ENCODE results near the gene CTIF. TPM values are rescaled to one million over a fixed set of nuclear protein-coding genes. Genes with fewer than 3 reads are reported as not detected.

The CTIF gene
- total RNA-seq, 1 donor from 2014 or later, result 60.0 TPM

DNA sequence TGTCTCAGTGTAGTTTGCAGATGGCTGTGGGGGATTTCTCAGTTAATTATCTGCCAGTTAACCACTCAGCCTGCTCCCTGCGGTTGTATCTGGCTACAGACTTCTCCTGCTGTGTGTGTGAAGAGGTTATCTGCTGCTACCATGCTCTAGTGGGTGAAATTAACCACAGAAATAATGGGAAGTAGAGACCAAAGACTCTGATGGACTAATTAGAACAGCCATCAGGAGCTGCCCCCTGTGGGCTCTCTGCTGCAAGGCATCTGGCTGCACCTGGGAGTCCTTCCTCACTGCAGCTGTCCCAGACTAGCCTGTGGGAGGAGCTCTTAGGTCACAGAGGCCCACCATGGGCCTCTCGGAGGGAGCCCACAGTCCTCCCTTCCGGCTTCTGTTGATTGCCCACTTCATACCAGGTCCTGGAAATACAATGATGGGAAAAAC, 66.6 kb downstream of the CTIF start:
- no peaks in the 10 kb centered on the region for H3K36me3 ChIP-seq
- no peaks in the 10 kb centered on the region for H3K27me3 ChIP-seq (ENCODE audit: low read depth)
- no peak for DNase-seq
- intact Hi-C loops (cut with micrococcal nuclease), result loop anchor here (10.0 kb wide), 1 partner anchor 59 kb away; no protein-coding TSS in a partner anchor
- TF ChIP-seq, protein P1, sequence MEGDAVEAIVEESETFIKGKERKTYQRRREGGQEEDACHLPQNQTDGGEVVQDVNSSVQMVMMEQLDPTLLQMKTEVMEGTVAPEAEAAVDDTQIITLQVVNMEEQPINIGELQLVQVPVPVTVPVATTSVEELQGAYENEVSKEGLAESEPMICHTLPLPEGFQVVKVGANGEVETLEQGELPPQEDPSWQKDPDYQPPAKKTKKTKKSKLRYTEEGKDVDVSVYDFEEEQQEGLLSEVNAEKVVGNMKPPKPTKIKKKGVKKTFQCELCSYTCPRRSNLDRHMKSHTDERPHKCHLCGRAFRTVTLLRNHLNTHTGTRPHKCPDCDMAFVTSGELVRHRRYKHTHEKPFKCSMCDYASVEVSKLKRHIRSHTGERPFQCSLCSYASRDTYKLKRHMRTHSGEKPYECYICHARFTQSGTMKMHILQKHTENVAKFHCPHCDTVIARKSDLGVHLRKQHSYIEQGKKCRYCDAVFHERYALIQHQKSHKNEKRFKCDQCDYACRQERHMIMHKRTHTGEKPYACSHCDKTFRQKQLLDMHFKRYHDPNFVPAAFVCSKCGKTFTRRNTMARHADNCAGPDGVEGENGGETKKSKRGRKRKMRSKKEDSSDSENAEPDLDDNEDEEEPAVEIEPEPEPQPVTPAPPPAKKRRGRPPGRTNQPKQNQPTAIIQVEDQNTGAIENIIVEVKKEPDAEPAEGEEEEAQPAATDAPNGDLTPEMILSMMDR (IDR thresholded peaks at IDR 0.05; ENCODE audit: borderline replicate concordance), result no peak
- H3K4me3 ChIP-seq, result no peak overlapping the region
- no peaks in the 10 kb centered on the region for H3K9me3 ChIP-seq (replicated peaks)
- H3K27ac ChIP-seq (replicated peaks), result no peak overlapping the region
- H3K4me1 ChIP-seq, result peaks cover 59% of the 10 kb centered on the region

DNA sequence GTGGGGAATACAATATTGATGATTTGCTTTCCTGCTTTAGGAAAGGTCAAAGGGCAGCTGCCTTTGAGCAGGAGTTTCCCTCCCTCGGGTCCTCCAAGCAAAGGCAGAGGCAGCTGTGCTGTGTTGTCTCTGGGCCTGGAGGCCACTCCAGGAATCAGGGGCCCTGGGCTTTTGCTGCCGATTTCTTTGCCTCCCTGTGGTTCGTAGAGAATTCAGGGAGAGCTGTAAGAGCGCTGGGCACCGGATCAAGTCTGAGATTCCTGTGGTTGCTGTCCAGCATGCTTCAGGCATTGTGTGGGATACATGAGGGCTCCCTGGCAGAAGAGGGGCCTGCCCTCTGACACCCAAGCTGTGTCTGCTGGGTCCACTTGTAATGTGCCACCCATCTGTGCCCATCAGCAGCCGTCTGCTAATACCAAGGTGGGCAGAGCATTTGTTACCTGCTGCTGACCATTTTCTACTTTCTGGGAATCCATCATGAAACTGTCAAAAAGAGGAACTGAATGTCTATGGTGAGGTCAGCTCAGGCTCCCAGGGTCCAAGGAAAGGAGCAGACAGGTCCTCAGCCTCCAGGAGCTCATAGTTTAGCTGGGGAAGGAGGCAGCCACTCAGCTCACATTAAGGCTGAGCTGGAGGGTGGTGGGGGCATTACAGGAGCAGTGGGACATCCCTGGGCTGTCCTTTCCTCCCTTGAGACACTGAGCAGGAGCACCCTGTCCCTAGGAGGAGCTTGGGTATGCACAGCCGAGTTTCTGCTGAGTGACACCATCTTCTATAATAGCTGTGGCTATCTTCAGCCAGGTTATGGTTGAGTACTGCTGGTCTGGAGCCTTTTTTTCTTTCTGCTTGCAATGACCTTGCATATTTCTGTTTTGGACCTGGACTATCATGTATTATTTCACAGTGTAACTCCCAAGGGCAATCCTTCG, 68.5 kb downstream of the CTIF start:
- Histone ChIP-seq H3K4me1 (peaks cover 69% of the 10 kb centered on the region), H3K36me3 (no peaks in the 10 kb centered on the region), H3K27me3 (ENCODE audit: low read depth) (no peaks in the 10 kb centered on the region), H3K9me3 (replicated peaks) (no peaks in the 10 kb centered on the region), H3K27ac (replicated peaks) (no peak overlapping the region), H3K4me3 (no peak overlapping the region)
- DNase-seq, result peak; percentile 53
- intact Hi-C loops (cut with micrococcal nuclease), result loop anchor here (10.0 kb wide), 1 partner anchor 57 kb away; no protein-coding TSS in a partner anchor
- TF ChIP-seq, protein P1 (IDR thresholded peaks at IDR 0.05; ENCODE audit: borderline replicate concordance), result no peak

DNA sequence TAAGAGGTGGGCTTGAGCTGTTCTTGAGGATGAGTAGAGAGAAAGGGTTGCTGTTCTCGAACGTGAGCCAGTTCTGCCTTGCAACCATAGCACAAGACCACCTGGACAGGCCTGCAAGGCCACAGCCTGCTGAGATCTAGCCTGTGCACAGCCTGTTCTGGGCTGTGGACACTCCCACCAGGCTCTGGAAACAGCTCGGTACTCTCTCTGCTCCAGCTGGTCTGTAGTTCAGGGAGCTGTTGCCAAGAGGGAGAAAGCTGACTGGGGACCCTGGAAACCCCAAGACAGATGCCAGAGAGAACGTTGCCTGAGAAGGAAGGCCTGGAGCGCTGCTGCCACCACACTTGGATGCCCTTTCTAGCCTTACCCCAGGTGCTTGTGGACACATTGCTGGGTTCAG, 69.8 kb downstream of the CTIF start:
- Histone ChIP-seq H3K36me3 (no peaks in the 10 kb centered on the region), H3K27ac (replicated peaks) (no peak overlapping the region), H3K27me3 (ENCODE audit: low read depth) (no peaks in the 10 kb centered on the region), H3K4me1 (peaks cover 81% of the 10 kb centered on the region), H3K9me3 (replicated peaks) (no peaks in the 10 kb centered on the region), H3K4me3 (no peak overlapping the region)
- intact Hi-C loops (cut with micrococcal nuclease), result loop anchor here (10.0 kb wide), 1 partner anchor 56 kb away; no protein-coding TSS in a partner anchor
- DNase-seq, result no peak
- TF ChIP-seq, protein P1 (IDR thresholded peaks at IDR 0.05; ENCODE audit: borderline replicate concordance), result no peak

DNA sequence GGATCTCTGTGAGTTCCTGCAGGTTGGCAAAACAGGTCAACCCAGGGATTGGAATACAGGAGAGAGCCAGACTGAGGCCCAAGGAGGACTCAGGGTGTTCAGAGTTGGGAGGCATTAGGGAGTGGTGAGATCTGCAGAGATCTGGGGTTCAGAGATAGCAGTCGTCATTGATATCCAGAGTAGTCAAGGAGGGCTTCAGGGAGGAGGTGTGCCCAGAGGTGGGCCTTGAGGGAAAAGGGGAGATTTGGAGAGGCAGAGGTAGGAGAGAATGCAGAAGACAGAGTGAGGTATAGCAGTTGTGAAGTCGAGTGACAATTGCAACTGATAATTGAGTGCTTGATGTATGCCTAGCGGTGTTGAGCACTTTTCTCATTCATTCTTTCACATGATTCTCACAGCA, 70.3 kb downstream of the CTIF start:
- H3K4me3 ChIP-seq, result no peak overlapping the region
- TF ChIP-seq, protein P1 (IDR thresholded peaks at IDR 0.05; ENCODE audit: borderline replicate concordance), result no peak
- peaks cover 87% of the 10 kb centered on the region for H3K4me1 ChIP-seq
- intact Hi-C loops (cut with micrococcal nuclease), result loop anchor here (10.0 kb wide), 1 partner anchor 56 kb away; no protein-coding TSS in a partner anchor
- no peak overlapping the region for H3K27ac ChIP-seq (replicated peaks)
- no peaks in the 10 kb centered on the region for H3K27me3 ChIP-seq (ENCODE audit: low read depth)
- H3K36me3 ChIP-seq, result no peaks in the 10 kb centered on the region
- no peak for DNase-seq
- H3K9me3 ChIP-seq (replicated peaks), result no peaks in the 10 kb centered on the region

DNA sequence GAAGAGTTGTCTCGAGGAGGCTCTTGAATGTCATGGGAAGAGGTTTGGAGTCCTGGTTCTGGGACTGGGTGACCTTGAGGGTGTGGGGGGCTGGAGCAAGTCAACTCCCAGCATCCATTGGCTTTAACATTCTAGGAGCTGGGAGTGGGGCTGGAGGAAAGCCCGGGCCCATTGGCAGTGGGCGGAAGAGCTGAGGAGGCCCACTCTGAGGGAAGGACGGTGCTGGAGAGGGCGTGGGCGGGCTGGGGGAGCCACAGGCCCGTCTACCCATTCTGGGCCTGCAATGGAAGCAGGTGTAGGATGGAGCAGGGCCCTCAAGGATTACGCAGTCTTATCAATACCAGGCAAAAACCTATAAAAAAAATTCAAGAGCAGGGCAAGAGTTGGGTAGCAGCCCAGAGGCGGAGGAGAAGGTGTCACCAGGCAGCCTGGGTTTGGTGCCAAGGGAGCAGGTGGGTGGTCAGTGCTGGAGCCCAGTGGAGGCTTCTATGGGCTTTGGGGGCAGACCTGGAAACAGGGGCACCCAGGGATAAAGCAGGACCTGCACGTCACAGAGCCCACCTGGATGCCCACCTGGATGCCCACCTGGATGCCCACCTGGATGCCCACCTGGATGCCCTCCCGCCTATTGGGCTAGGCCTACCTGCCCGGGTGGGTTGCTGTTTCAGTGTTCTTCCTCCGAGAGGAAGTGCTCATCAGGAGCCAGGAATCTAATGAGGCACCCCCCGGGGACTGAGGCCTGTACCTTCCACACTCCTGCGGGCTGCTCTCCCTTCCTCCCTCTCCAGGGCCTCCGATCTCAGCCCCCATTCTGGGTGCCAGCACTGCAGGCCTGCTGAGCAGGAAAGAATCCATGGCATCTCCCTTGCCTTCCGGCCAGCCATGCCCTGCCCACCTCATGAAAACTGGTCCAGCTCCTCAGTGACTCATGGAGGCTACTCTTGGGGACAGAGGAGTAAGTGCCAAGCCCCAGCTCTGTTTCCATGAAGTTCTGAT, 71.3 kb downstream of the CTIF start:
- intact Hi-C loops (cut with micrococcal nuclease), result loop anchor here (10.0 kb wide), 1 partner anchor 55 kb away; no protein-coding TSS in a partner anchor

More for the DNA sequence above, 71.3 kb downstream of the CTIF start:
- Histone ChIP-seq H3K27me3 (ENCODE audit: low read depth) (no peaks in the 10 kb centered on the region), H3K36me3 (no peaks in the 10 kb centered on the region), H3K9me3 (replicated peaks) (no peaks in the 10 kb centered on the region), H3K27ac (replicated peaks) (no peak overlapping the region), H3K4me1 (peaks cover 87% of the 10 kb centered on the region), H3K4me3 (no peak overlapping the region)
- no peak for DNase-seq
- TF ChIP-seq, protein P1 (IDR thresholded peaks at IDR 0.05; ENCODE audit: borderline replicate concordance), result no peak

All from left ventricle myocardium inferior (tissue), 1 donor.